ENCODE results near the gene WWTR1.

The WWTR1 gene

DNA sequence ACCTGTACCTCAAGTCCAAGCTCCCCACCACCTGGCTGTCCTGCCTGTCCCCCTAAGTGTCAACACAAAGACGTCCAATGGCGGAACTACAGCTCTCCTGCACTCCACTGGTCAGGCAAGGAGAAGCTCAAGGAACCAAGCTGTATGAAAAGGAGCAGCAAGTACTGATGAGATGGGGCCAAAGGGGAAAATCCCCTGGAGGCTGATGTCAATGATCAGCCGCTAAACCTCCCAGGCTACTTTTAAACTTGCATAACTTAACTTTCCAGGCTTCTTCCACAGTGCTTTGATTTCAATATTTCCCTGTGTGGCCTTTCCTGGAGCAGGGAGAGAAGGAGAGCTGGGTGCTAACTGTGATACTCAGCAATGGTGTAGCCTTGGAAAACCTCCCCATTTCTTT lies 148.3 kb downstream of the WWTR1 start:
- TF ChIP-seq, protein P1, sequence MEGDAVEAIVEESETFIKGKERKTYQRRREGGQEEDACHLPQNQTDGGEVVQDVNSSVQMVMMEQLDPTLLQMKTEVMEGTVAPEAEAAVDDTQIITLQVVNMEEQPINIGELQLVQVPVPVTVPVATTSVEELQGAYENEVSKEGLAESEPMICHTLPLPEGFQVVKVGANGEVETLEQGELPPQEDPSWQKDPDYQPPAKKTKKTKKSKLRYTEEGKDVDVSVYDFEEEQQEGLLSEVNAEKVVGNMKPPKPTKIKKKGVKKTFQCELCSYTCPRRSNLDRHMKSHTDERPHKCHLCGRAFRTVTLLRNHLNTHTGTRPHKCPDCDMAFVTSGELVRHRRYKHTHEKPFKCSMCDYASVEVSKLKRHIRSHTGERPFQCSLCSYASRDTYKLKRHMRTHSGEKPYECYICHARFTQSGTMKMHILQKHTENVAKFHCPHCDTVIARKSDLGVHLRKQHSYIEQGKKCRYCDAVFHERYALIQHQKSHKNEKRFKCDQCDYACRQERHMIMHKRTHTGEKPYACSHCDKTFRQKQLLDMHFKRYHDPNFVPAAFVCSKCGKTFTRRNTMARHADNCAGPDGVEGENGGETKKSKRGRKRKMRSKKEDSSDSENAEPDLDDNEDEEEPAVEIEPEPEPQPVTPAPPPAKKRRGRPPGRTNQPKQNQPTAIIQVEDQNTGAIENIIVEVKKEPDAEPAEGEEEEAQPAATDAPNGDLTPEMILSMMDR (IDR thresholded peaks at IDR 0.05; ENCODE audit: low read depth, low read length): no peak
- H3K4me3 ChIP-seq (ENCODE audit: low read depth, low read length): no peak overlapping the region

DNA sequence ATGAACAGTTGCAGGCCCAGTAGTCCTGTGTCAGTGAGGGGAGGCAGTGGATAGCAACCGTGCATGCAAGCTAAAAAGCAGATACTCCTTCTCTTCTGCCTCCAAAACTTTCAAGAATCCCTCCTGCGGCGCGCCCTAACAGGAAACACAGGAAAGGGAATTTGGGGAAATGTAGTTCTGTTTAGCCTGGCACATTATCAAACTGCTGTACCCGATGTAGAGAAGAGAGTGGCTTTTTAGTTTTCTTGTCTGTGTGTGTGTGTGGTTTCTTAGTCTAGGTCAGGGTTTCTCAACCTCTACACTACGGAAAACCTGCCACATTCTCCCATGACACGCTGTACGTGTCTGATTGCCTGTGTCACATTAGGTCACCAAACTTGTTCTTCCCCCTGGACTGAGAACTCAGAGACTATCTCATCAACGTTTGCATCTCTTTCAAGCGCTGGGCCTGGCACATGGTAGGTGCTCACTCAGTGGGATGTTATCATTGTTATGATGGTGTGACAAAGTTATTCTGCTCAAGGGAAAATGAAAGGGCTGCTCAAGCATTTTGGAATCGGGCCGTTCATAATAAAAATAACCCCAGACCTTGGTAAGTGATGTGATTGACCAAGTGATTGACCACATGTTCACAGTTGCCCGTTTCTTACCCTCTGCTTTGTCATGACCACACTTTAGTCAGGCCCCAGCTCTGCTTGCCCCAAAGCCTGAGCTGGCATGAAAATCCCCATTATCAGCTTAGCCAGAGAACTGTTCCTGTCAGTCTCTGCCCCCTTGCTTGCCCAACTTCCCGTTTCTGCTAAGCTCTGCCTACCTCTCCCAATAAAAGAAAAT lies 150.1 kb downstream of the WWTR1 start:
- TF ChIP-seq, protein P1 (IDR thresholded peaks at IDR 0.05; ENCODE audit: low read depth, low read length): no peak
- H3K4me3 ChIP-seq (ENCODE audit: low read depth, low read length): no peak overlapping the region

DNA sequence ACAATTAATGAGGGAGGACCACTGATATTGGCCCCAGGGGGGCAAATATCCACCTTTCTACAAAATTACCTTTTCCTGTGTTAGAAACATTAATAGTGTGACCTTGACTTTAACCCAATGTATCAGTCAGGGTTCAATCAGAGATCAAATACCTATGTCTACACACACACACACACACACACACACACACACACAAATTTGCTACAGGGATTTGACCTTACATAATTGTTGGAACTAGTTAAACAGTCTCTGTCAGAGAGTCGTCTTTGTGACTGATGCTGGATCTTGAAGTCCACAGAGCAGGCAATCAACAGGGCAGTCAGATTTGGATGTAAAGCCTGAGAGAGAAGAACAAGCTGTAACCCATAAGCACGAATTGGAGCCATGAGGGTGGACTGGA lies 150.9 kb downstream of the WWTR1 start:
- TF ChIP-seq, protein P1 (IDR thresholded peaks at IDR 0.05; ENCODE audit: low read depth, low read length): no peak
- H3K4me3 ChIP-seq (ENCODE audit: low read depth, low read length): no peak overlapping the region

- TF ChIP-seq, protein P1 (IDR thresholded peaks at IDR 0.05; ENCODE audit: low read depth, low read length): no peak
- H3K4me3 ChIP-seq (ENCODE audit: low read depth, low read length): no peak overlapping the region
These were observed 151.3 kb downstream of the WWTR1 start for GRCh38 chr3:149506540-149506939.

DNA sequence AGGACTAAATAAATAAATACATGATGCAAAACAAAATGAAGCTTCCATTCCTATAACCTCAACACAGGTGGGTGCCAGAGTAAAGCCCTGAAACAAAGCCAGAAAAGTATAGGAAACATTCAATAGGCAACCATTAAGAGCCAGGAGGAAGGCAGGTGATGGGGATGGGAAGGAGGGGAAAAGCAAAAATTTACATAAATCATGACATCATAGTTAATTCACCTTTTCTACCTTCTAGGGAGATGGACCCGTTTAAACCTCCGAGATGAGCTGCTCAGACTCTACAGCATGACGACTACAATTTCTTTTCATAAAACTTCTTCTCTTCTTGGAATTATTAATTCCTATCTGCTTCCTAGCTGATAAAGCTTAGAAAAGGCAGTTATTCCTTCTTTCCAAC lies 155.4 kb downstream of the WWTR1 start:
- TF ChIP-seq, protein P1 (IDR thresholded peaks at IDR 0.05; ENCODE audit: low read depth, low read length): no peak
- no peak overlapping the region for H3K4me3 ChIP-seq (ENCODE audit: low read depth, low read length)

- H3K4me3 ChIP-seq (ENCODE audit: low read depth, low read length): no peak overlapping the region
- TF ChIP-seq, protein P1 (IDR thresholded peaks at IDR 0.05; ENCODE audit: low read depth, low read length): no peak
These were observed 156.3 kb downstream of the WWTR1 start for GRCh38 chr3:149501524-149501923.

GRCh38 chr3:149497966-149498670 lies 159.7 kb downstream of the WWTR1 start:
- H3K4me3 ChIP-seq (ENCODE audit: low read depth, low read length): no peak overlapping the region
- TF ChIP-seq, protein P1 (IDR thresholded peaks at IDR 0.05; ENCODE audit: low read depth, low read length): no peak

All from WI38 (cell line).